ENCODE results near the gene LRRC56. TPM values are rescaled to one million over a fixed set of nuclear protein-coding genes. Genes with fewer than 3 reads are reported as not detected.

The LRRC56 gene
- total and polyA plus RNA-seq, 2 donors from 2014 or later: 1.2 to 7.7 TPM

- TF ChIP-seq CTCF (IDR thresholded peaks at IDR 0.05; ENCODE audit: borderline replicate concordance, extremely low read depth, insufficient read depth): no peak
- Histone ChIP-seq H3K36me3 (ENCODE audit: control insufficient read depth in 2 of 3, insufficient read depth in 3 of 3, low read length in 3 of 3) (no peaks in the 10 kb centered on the region), H3K9me3 (ENCODE audit: control insufficient read depth in 2 of 3, insufficient read depth in 1 of 3, low read length in 3 of 3) (no peaks in the 10 kb centered on the region), H3K4me1 (ENCODE audit: control insufficient read depth in 2 of 3, insufficient read depth in 2 of 3, low read depth in 1 of 3, low read length in 3 of 3) (peaks cover 0 to 45% (median 14%) of the 10 kb centered on the region in 3 donors), H3K4me3 (ENCODE audit: low read length in 3 of 3) (peak overlapping the region; percentile 26 to 69 (median 60)), H3K27me3 (ENCODE audit: control insufficient read depth, insufficient read depth, low read length) (no peaks in the 10 kb centered on the region), H3K9ac (ENCODE audit: low read length in 3 of 3) (peak overlapping the region in 1 of 3 donors; percentile 19), H3K27ac (ENCODE audit: low read depth in 2 of 2, low read length in 2 of 2) (peak overlapping the region in 1 of 2 donors; percentile 74)
- peak in 2 of 5 donors; percentile 80 to 83 for DNase-seq
- no peak for FAIRE-seq
- intact Hi-C loops (cut with DNase I): no loop called here
Measured at GRCh38 chr11:575313-575995, 38.1 kb downstream of the LRRC56 start.

GRCh38 chr11:575996-576768 is 38.9 kb downstream of the LRRC56 start, which contains the start of gene PHRF1:
Gene PHRF1, plus strand, starts transcription at chr11:576470. Its CDS starts 5,043 bp downstream, at chr11:581513.
- Histone ChIP-seq H3K36me3 (ENCODE audit: control insufficient read depth in 2 of 3, insufficient read depth in 3 of 3, low read length in 3 of 3) (no peaks in the 10 kb centered on the region), H3K9ac (ENCODE audit: low read length in 3 of 3) (peak within 1 kb of the TSS; percentile 84 to 96 (median 85)), H3K4me3 (ENCODE audit: low read length in 3 of 3) (peak within 1 kb of the TSS; percentile 84 to 87 (median 87)), H3K27ac (ENCODE audit: low read depth in 2 of 2, low read length in 2 of 2) (peak within 1 kb of the TSS; percentile 96 to 98), H3K27me3 (ENCODE audit: control insufficient read depth, insufficient read depth, low read length) (no peaks in the 10 kb centered on the region), H3K4me1 (ENCODE audit: control insufficient read depth in 2 of 3, insufficient read depth in 2 of 3, low read depth in 1 of 3, low read length in 3 of 3) (peaks cover 0 to 45% (median 14%) of the 10 kb centered on the region in 3 donors), H3K9me3 (ENCODE audit: control insufficient read depth in 2 of 3, insufficient read depth in 1 of 3, low read length in 3 of 3) (no peaks in the 10 kb centered on the region)
- TF ChIP-seq CTCF (IDR thresholded peaks at IDR 0.05; ENCODE audit: borderline replicate concordance, extremely low read depth, insufficient read depth): no peak
- intact Hi-C loops (cut with DNase I): no loop called here
- DNase-seq (peak; percentile 96 to 99 (median 97)), FAIRE-seq (no peak)

- Histone ChIP-seq H3K9me3 (ENCODE audit: control insufficient read depth in 2 of 3, insufficient read depth in 1 of 3, low read length in 3 of 3) (no peaks in the 10 kb centered on the region), H3K27me3 (ENCODE audit: control insufficient read depth, insufficient read depth, low read length) (no peaks in the 10 kb centered on the region), H3K27ac (ENCODE audit: low read depth in 2 of 2, low read length in 2 of 2) (peak overlapping the region in 1 of 2 donors; percentile 32), H3K4me3 (ENCODE audit: low read length in 3 of 3) (peak overlapping the region; percentile 84 to 87 (median 85)), H3K9ac (ENCODE audit: low read length in 3 of 3) (peak overlapping the region; percentile 48 to 96 (median 85)), H3K36me3 (ENCODE audit: control insufficient read depth in 2 of 3, insufficient read depth in 3 of 3, low read length in 3 of 3) (peaks cover 0 to 2% (median 2%) of the 10 kb centered on the region in 3 donors), H3K4me1 (ENCODE audit: control insufficient read depth in 2 of 3, insufficient read depth in 2 of 3, low read depth in 1 of 3, low read length in 3 of 3) (peaks cover 0 to 45% (median 14%) of the 10 kb centered on the region in 3 donors)
- TF ChIP-seq CTCF (IDR thresholded peaks at IDR 0.05; ENCODE audit: borderline replicate concordance, extremely low read depth, insufficient read depth): no peak
- FAIRE-seq (no peak), DNase-seq (peak in 2 of 5 donors; percentile 67 to 85)
- intact Hi-C loops (cut with DNase I): no loop called here
Measured at GRCh38 chr11:576811-577610, 39.7 kb downstream of the LRRC56 start.
